ENCODE data around the gene CLCN6.
A peak's percentile ranks its signal among the peaks of the same experiment; 100 is the strongest.

CLCN6 gene, protein sequence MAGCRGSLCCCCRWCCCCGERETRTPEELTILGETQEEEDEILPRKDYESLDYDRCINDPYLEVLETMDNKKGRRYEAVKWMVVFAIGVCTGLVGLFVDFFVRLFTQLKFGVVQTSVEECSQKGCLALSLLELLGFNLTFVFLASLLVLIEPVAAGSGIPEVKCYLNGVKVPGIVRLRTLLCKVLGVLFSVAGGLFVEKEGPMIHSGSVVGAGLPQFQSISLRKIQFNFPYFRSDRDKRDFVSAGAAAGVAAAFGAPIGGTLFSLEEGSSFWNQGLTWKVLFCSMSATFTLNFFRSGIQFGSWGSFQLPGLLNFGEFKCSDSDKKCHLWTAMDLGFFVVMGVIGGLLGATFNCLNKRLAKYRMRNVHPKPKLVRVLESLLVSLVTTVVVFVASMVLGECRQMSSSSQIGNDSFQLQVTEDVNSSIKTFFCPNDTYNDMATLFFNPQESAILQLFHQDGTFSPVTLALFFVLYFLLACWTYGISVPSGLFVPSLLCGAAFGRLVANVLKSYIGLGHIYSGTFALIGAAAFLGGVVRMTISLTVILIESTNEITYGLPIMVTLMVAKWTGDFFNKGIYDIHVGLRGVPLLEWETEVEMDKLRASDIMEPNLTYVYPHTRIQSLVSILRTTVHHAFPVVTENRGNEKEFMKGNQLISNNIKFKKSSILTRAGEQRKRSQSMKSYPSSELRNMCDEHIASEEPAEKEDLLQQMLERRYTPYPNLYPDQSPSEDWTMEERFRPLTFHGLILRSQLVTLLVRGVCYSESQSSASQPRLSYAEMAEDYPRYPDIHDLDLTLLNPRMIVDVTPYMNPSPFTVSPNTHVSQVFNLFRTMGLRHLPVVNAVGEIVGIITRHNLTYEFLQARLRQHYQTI

DNA sequence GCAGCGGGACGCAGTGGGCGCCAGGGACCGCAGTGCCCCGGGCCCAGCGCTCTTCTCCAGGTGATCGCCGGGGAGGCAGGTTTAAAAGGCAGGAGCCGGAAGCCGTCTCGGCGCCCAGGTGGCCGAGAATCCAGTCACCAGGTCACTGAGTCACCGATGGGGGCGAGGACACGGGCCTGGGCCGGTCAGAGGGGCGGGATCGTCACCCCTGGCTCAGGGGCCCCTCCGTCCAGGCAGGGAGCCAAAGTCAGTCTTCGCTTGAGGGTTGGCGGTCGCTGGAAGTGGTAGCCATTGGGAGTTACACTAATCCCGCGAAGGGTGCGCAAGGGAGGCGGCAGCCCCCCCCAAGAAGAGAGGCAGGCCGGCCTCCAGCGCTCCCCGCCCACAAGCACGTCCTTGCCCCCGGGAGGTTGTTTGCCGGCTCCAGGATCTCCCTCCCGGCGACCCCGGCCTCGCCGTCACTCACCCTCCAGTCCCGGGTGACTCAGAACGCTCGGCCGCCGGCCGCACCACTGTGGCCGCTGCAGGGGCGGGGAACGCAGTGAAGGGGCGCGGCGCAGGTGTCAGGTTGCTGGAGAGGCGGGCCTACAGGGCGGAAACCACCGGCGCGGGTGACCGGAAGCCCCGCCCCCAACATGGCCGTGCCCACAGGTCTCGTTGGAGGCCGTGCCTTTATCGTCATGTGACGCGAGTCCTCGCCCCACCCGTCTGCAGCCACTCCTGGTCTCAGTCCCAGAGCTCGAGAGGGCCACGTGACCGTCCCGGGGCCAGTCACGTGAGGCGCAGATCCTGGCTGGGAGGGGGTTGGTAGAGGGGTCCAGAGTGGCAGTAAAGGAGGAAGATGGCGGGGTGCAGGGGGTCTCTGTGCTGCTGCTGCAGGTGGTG is at the start of gene CLCN6, which contains the start of gene MTHFR:
CLCN6 (plus strand) TSS at position 770 of the 885 bp plus-strand sequence; CDS start at position 842, 72 bp downstream.
MTHFR (minus strand) TSS at position 543 of the 885 bp plus-strand sequence. CDS start 2,848 bp downstream, outside the sequence.
- DNase-seq: peak; percentile 96 to 97

DNA sequence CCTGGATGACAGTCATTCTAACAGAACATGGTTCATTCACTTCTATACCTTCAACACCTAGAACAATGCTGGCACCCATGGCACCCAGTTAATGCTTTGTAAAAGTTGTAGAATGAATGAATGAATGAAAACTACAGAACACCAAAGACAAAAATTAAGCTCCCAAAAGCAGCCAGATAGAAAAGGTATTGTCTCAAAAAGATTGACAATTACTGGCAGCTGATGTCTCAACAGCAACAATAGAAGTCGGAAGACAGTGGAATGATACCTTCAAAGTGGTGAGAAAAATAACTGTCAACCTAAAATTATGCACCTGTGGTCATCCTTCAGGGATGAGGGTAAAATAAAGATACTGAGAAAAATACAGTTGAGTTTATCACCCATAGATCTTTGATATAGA is 48.9 kb upstream of the CLCN6 start:
- DNase-seq: no peak

DNA sequence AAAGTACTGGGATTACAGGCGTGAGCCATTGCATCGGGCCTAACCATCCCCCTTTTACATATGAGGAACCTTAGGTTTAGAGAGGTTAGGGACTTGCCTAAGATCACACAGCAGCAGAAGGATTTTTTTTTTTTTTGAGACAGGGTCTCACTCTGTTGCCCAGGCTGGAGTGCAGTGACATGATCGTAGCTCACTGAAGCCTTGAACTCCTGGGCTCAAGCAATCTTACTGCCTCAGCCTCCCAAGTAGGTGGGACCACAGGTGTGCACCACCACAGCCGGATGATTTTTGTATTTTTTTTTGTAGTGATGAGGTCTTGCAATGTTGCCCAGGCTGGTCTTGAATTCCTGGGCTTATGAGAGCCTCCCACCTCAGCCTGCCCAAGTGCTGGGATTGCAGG is 46.2 kb upstream of the CLCN6 start:
- no peak for DNase-seq

DNA sequence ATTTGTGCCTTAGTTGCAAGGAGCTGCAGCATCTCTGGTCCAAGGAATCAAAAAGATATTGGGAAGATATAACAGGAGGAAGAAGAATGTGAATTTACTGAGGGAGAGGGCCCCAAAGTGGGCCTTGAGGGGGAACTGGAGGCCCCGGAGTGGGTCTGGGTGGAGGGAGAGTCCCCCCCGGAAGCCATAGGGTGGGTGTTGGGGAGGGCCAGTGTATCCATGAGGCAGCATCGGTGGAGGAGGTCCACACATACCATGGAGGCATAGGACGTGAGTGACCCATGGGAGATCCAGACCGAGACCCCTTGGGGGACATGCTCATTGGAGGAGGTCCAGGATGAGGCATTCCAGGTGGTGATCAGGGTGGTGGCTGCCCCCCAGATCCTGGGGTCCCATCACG is 44.7 kb upstream of the CLCN6 start:
- DNase-seq: no peak

DNA sequence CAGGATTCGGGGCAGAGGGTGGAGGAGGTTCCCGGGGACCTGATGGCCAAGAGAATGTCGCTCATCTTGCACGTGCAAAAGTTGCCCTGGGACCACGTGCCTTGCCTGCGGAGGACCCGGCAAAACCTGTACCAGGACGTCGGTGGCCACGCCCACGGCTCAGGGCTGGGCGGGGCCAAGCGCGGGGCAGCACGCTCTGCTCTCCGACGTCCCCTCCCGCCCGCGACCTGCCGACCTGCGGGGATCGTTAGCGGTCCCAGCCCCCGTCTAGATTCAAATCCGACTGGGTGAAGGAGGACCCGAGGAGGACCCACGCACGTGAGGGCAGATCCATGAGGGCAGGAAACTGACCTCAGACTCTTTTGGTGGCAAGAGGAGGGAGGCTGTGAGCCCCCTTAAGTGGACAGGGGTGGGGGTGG is 44.0 kb upstream of the CLCN6 start, which contains the start of gene C1orf167:
C1orf167 (plus strand) TSS at position 206 of the 419 bp plus-strand sequence. CDS start 2,208 bp downstream, outside the sequence.
- DNase-seq: peak in 1 of 2 donors; percentile 18

DNA sequence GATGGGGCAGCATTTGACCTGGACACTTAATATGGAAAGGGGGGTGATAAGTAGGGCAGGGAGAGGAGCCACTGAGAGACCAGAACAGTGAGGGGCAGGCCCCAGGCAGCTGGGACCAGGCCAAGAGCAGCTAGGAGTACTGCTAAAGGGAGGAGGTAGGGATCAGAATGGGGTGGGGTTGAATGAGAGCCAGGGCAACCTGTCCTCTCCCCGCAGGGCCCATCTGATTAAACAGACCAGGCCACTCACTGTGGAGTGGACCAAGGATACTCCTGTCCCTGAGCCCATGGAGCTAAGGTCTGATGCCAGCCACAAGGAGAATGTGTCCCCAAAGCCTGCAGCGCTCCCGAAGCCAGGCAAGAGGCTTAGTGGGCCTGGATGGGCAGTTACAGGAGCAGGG is 41.9 kb upstream of the CLCN6 start:
- DNase-seq: no peak

DNA sequence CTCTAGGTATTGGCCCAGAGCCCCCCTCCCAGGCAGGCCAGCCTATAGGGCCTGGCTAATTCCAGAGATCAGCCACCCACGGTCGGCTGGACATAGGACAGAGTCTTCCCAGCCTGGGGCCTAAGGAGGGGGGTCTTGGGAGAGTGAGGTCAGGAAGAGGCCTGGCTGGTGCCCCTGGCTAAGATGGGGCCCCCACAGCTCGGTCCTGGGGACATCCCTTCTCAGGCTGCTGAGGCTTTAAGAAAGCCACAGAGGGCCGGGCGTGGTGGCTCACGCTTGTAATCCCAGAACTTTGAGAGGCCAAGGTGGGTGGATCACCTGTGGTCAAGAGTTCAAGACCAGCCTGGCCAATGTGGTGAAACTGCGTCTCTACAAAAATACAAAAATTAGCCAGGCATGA is 41.5 kb upstream of the CLCN6 start:
- DNase-seq: no peak

DNA sequence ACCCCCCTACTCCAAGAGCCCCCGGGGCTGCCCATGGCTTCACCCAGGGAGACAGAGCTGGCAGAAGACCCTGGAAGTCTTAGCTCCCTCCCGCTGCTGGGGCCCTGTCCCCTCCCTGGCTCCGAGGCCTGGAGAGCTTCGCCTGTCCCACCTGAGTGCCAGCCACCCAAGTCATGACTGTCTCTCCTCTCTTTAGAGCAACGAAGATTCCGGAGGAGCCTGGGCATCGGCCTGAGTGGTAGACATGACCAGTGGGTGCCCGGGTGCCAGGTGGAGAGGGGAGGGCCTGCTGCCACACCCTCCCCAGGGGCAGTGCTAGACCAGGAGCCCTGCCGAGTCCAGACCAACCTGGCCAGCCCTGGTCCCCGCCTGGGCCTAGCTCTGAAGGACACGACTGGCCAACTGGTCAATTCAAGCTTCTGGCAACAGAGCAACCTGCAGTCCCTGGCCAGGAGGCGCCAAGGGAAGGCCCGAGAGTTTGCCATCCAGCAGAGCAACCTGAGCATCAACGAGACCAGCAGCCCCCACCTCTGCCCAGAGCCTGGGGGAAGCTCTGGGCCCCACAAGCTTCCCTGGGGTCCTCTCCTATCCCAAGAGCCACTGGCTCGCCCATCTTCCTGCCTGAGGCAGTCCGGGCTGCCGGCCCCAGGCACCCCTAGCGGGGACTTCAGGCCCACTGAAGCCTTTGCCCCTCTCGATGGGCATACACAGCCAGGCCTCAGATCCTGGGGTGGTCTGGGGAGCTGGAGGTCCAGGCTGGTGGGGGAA is 40.1 kb upstream of the CLCN6 start:
- no peak for DNase-seq

DNA sequence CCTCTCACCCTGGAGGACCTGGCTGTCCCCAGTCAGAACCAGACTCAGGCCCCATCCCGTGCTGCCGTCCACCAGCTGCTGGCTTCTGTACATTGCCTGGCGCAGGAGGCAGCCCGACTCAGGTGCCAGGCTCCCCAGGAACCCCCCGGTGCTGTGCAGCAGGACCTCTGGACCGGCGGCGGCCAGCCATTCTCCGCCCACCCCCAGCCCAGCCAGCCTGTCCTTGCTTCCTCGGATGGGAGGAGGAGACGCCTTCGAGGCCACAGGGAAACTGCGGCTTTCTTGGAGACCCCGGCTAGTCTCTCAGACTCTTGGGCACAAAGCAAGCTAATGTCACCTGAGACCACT is 39.6 kb upstream of the CLCN6 start:
- no peak for DNase-seq

DNA sequence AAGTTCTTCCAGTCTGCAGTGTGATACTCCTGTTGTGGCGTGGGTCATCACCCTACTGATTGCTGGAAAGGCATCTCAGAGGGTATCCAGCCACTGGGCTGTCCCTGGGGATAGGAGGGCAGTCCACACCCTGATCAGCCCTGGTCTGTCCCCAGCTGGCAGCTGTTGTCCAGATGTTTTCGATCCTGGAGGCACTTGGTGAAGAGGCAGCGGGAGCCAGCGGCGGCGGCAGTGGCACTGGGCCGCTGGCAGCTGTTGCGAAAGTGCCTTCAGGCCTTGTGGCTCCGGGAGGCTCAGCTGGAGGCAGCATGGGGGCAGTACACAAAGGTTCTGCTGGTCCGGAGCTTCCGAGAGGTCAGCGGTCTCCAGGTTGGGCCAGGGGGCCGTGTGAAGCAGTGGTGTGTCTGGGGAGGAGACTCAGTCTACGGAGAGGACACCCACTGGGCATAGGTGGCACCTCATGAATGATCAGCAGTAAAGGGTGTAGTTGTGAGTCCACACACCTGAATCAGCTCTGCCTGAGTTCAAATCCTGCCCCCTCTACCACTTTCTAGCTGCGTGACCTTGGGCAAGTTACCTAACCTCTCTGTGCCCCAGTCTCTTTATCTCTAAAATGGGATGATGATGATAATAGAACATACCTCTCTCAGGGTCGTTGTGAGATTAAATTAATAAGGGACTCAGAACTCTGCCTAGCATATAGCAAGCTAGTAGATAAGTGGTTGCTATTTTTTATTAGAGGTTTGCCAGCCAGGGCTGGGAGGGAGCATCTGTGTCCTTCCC is 37.9 kb upstream of the CLCN6 start:
- DNase-seq: no peak

DNA sequence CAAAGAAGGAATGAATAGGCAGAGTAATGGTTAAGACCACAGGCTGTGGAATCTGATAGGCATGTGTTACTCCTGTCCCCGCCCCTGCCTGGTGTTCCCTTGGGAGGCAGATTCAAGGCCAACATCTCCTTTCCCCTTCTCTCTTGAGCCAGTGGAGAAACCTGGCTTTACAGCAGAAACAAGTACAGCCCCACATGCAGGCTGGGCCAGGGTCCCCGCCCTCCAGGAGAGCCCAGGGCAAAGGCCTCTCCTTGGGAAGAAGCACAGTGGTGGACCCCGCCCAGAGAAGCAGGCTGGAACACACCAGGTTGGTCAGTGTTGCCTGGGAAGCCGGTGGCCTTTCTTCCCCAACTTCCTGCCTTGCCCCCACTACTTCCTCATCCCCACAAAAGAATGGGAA is 37.2 kb upstream of the CLCN6 start:
- no peak for DNase-seq

DNA sequence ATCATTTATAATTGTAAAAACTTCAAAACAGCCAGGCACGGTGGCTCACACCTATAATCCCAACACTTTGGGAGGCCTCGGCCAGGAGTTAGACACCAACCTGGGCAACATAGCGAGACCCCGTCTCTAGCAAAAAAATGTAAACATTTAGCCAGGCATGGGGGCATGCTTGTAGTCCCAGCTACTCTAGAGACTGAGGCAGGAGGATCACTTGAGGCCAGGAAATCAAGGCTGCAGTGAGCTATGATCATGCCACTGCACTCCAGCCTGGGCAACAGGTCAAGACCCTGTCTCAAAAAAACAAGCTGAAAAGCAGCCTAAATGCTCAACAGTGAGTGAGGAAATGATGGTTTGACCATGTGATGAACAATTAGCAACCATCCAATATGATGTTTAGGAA is 36.7 kb upstream of the CLCN6 start:
- no peak for DNase-seq

DNA sequence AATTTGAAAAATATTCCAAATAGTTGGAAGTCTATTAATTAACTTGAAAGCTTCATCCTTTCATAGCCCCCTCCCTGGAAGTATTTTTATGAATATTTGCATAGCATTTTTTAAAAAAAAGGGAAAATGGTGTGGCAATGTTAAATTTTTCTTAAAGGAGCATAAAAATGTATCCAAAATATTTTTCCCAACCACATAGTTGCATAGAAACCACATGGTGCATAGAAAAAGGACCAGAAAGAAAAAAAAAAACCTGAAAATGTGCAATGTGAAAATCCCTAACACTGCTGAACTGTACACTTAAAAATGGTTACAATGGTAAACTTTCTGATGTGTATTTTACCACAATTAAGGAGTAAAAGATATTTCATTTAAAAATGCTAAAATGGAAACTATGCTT is 36.0 kb upstream of the CLCN6 start:
- no peak for DNase-seq

DNA sequence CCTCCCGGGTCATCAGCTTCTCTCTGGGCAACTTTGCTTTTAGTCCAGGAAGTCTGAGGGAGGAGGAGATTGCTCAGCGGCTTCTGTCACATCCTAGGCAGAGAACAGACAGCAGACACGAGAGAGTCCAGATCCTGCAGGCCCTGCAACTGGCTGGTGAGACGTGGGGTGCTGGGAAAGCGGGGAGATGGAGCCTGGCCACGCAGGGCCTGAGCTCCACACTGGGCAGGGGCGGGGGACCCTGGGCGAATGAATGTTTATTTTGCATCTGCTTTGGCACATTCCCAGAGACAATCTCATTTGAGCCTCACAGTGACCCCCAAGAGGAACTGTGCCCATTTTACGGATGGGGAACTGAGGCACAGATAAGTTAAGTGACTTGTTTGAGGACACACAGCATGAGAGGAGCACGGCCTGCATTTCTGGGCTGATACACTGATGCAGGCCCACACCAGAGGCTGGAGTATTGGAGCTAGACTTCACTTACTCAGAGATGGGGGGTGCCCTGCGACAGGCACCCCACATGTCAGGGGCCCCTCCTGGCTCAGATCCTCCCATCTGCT is 34.4 kb upstream of the CLCN6 start:
- DNase-seq: no peak

DNA sequence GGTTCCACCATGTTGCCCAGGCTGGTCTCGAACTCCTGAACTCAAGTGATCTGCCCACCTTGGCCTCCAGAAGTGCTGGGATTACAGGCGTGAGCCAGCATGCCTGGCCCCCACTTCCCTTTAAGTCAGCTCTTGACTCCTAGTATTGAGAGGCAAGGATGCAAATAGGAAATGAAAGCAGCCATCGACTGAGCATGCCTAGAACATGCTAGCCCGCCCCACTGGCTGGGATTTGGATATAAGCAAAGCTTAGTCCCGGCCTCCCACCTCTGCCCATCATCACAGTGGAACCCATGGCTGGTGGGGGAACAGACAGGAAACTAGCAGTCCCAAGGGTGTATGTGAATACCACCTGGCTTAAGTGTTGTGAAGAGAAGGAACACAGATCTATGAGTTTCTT is 33.5 kb upstream of the CLCN6 start:
- DNase-seq: no peak

DNA sequence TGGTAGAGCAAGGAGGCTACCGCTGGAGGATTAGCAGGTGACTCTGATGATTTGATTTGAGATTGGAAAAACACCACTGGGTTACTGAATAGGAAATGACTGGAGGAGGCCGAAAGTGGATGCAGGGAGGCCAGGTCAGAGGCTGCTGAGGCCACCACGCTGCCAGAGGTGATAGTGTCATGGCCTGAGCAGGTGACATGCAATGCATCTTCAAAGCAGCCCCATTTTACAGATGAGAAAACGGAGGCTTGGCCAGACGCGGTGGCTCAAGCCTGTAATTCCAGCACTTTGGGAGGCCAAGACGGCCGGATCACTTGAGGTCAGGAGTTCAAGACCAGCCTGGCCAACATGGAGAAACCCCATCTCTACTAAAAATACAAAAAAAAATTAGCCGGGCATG is 31.2 kb upstream of the CLCN6 start:
- DNase-seq: no peak

DNA sequence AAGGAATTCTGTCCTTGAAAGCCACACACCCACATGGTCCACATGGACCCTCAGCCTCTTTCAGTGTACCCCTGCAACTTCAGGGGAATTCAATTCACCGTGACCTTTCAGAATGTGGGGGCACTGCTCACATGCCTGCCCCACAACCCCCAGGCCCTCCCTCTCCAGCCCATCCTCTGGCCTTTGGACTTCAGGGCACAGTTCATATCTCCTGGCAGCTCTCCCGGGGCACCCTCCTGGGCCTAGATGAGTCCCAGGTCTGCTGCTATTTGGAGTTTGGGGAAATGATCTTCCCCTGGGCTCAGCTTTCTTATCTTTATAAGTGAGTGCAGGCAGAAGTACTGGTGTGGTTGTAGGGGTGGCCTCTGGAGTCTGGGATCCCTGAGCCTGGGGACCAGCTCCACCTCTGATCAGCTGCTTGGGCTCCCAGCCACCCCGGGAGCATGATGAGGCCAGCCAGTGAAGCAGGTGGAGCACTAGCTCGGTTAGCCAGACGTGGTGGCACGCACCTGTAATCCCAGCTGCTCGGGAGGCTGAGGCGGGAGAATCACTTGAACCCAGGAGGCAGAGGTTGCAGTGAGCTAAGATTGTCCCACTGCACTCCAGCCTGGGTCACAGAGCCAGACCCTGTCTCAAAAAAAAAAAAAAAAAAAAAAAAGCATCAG is 28.2 kb upstream of the CLCN6 start:
- no peak for DNase-seq

DNA sequence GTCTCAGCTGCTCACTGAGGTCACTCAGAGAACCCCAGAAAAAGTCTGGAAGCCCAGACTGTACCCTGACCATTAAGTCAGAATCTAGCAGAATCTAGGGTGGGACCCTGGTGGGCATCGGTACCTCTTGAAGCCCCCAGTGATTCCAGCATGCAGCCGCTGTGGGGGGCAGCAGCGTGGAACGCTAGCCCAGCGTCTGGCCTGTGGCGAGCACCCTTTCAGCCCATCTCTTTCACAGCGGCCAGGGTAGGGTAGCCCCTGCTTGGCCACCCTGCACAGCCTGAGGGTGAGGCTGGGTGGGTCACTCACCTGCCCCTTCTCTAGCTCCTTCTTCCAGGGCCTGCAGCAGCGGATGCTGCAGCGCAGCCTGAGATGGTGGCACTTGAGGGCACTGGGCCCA is 27.7 kb upstream of the CLCN6 start:
- no peak for DNase-seq

DNA sequence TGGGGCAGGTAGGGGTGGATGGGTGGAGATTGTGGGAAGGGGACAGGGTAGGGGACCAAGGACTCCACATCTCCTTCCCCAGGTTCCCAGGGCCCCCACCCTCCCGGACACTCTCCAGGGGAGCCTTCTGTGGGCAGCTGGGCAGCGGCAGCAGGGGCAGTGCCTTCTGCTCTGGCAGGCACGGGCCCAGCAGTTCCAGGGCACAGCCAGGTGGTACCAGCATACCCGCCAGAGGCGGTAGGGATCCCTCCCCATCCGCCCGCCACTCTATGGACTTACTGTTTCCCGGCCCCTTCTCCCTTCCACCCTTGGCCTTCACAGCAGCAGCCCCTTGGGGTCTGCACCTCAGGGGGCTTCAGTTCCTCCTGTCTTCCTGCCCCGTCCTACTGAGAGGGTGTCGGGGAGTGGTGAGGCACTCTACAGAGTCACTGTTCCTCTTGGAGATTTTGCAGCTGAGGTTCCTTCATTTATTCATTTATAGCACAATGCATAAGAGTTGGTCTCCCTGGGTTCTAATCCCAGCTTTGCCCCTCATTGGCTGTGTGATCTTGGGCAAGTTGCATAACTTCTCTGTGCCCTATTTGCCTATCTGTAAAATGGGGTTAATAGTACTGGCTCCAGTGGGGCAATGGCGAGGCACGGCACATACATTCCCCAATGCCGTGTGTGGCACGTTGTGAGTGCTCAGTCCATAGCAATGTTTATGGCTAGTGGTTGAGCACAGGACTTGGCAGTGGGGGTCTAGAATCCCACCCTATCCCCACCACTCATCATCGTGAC is 27.0 kb upstream of the CLCN6 start:
- no peak for DNase-seq

Measured in activated CD4-positive, alpha-beta T cell treated with anti-CD3 and anti-CD28 coated beads for 4 hours (primary cell).